Stimulated activated CD8-positive, alpha-beta memory T cell treated with anti-CD3 and anti-CD28 coated beads, Interleukin-15, amount 100 ng/mL, for 1 hour (primary cell): ENCODE measurements around the gene MN1.

Experiments
- DNase-seq: peaks from one replicate; pipeline ENCODE4 v3.0.0-alpha.2; 2020; ENCODE audit warnings: low read depth

The MN1 gene

DNA sequence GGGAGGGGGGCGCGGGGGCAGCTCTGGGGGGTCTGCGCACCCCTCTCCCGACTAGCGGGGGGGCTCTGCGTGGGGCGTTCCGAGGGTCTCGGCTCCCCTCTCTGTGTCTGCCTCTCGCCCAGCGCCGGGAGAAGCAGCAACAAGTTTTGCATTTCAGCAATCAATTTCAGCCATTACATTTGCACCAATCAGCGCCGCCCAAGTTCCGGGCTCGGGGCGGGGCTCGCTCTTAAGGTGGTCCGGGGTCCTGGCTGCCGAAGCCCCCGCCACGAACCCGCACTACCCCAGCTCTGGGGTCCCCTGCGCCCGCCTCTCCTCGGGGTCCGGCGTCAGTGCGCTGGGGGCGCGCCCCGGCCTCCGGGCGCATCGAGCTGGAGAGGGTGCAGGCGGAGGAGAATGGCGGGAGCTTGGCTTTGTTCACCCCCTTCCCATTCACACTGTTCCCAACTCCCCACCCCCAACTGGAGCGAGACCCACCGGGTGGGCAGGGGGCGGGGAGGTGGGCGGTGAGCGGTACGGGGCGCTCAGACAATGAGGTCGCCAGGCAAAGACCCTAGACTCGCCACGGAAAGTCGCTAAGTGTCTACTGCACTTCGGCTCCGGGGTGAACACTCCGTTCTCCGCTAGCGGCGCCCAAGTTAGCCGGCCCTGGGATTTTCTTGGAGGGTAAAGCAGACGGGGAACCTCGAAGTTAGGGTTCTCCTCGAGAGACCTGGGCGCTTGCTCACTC, at the start of gene MN1:
TSS of gene MN1 (minus strand) at position 141 of the 730 bp plus-strand sequence. CDS start 1,213 bp downstream, outside the sequence.
- DNase-seq: peak; percentile 20

GRCh38 chr22:27850000-27850521, 48.5 kb upstream of the MN1 start:
- DNase-seq: no peak

GRCh38 chr22:27848005-27848404, 46.4 kb upstream of the MN1 start:
- DNase-seq: no peak

DNA sequence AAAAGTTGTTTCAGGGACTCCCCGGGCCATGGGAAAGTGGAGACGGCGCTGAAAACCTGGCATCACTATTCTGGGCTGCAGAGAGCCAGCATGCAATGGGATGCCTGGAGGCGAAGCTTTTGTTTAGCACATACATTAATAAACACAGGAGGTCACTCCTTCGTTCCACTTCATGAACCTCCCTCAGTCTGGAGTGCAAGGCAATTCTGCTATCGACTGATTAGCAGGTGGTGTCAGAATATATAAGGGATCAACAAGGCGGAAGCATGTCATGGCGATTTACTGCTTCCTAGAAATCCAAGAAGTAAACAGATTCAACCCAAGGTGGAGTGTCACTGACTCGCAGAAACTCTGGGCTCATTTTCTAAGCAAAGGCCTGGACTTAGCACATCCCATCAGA, 45.4 kb upstream of the MN1 start:
- no peak for DNase-seq

- DNase-seq: no peak
These were observed 44.7 kb upstream of the MN1 start for GRCh38 chr22:27846248-27846757.

- no peak for DNase-seq
These were observed 44.1 kb upstream of the MN1 start for GRCh38 chr22:27845644-27846043.

GRCh38 chr22:27844656-27845591, 43.4 kb upstream of the MN1 start:
- no peak for DNase-seq

DNA sequence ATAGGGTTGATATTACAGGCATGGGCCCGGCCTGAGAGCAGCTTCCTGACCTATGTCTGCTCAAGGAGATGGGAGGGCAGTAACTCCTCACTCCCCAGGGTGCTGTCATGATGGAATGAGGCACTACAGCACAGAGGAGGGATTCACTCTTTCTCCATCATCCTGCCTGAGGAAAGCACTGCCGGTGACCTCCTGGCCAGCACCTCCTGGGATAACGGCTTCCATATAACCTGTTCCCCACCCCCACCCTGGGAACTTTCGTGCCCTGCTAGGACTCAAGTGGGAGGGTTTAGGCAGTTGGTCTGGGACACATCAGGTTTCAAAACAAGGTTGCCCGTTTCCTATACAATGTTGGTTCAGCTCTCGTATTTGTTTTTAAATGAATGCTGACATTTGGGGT, 42.7 kb upstream of the MN1 start:
- no peak for DNase-seq

DNA sequence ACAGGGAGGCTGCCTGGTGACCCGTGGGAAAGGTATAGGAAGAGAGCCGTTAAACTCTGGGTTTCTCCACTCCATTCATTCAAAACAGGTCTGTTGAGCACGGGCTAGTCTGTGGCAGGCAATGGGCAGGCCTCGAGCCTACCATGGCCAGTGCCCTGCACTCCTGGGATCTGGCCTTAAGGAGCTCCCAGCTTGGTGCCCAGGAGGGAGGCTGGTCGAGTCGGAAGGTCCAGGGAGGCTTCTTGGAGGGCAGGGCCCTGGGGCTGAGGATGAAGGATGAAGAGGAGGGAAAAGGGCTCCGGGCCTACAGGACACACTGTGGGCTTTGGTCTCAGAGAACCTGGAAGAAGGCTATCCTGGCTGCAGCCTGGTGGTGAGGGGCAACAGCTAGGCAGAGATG, 41.9 kb upstream of the MN1 start:
- DNase-seq: no peak

- DNase-seq: no peak
These were observed 41.3 kb upstream of the MN1 start for GRCh38 chr22:27842669-27843431.

DNA sequence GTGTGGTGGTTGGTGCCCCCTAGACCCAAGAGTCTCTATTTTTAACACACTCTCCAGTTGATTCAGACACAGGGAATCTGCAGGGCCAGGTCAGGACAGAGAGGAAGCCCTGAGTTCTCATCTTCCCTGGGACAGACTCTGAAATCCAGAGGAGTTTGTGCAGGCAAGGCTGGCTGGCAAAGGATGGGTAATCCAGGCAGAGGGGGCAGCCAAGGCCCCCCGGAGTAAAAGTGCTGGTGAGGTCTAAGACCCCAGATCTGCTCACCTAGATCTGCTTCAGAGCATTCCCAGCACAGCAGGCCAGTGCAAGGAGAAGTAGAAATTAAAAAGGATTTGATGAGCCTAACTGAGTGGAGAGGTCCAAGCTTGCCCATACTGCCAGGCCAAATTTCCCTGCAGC, 40.6 kb upstream of the MN1 start:
- DNase-seq: no peak

GRCh38 chr22:27840436-27840835, 38.9 kb upstream of the MN1 start:
- DNase-seq: no peak

DNA sequence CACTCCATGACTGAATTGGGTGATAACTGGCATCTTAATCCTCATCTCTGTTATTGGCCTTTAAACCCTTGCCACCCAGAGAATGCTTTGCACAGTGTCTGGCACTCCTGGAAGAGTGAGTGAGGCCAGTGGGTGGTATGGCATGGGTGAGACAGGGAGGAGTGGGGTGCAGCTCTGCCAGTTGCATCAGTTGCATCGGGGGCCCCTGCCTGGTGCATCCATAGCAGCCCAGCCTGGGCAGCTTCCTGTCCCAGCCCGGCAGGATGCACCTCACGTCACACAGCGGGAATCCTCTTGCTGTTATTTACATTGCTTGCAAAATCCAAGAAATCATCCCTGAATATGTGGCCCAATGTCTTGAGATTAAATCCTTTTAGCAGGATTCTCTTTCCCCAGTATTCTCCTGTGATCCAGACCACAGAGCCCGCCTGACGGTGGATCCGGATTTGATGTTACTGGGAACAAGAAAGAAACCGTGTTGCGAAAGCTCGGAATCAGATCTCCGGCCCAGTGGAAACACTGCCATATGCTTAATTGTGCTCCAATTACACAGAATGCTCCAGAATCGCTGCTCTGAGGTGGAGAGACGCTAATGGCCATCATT, 37.6 kb upstream of the MN1 start:
- no peak for DNase-seq

DNA sequence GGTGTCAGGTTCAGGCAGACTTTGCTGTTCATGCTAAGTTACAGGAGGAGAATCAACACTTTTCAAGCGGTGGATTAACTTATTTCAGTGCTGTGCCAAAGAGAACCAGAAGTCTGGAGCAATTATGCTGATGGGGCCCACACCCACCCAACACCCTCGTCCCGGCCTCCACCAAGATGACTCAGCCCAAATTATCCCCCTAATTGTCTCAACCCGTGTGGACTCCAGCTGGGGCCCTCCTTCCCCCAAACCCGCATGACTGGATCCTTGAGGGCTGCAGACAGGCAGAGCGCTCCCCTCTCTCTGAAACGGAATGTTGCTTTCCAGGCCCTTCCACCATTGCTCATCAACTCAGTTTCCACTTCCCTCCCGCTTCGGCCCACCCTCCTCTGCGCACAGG, 34.6 kb upstream of the MN1 start:
- DNase-seq: no peak

DNA sequence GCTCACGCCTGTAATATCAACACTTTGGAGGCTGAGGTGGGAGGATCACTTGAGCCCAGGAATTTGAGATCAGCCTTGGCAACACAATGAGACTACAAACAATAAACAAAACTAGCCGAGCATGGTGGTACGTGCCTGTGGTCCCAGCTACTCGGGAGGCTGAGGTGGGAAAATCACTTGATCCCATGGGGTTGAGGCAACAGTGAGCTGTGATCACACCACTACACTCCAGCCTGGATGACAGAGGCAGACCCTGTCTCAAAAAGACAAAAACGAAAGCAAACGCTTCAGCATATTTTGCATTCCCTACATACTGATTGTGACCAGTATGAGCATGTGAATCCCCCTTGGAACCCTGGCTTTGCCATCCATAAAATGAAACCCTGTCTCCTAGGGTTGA, 33.9 kb upstream of the MN1 start:
- no peak for DNase-seq

- no peak for DNase-seq
These were observed 33.0 kb upstream of the MN1 start for GRCh38 chr22:27834364-27835185.

GRCh38 chr22:27833803-27834202, 32.2 kb upstream of the MN1 start:
- no peak for DNase-seq

DNA sequence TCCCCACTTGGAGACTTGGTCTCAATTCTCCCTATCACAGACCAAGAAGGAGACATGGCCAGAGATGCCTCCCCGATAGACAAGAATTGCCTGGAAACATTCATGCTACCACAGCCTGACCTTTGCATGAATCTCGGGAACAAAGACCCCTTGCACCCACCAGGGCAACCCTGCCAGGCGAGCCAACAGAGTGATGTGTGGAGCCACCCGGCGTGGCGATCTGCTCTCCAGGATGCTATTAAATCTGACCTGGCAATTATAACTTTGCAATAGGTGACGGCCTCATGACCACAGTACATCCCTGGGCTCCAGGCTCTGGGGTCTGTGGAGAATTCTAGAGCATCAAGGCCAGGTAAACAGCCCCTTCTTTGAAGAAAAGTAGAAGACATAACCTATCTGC, 31.1 kb upstream of the MN1 start:
- no peak for DNase-seq

GRCh38 chr22:27829620-27830019, 28.1 kb upstream of the MN1 start:
- no peak for DNase-seq
